Endothelial cell of umbilical vein (primary cell): ENCODE data around the gene SLCO3A1. TPM values are rescaled to one million over a fixed set of nuclear protein-coding genes. Genes with fewer than 3 reads are reported as not detected.

ENCODE experiments used
- BruUV-seq: library from RNA; stranded (reverse); fragments of 400-500 nt; replicated peaks from 2 replicates; lab custom pipeline; 2021; lab: Mats Ljungman, UMichigan
- CTCF ChIA-PET: fragments of 300-600, 350-600 bp; sonication (Branson Sonifier 250); formaldehyde crosslinking; loops from one replicate; lab custom pipeline; 2021; ENCODE audit warnings: antibody characterized with exemption, inconsistent platforms; lab: Charles Lee
- POLR2A ChIA-PET: fragments of 300-600, 350-600 bp; sonication (Branson Sonifier 250); formaldehyde crosslinking; loops from one replicate; lab custom pipeline; 2021; ENCODE audit warnings: antibody characterized with exemption, inconsistent platforms; lab: Charles Lee
- DNase-seq: peaks from one replicate; pipeline ENCODE4 v3.0.0-alpha.2; 2011; ENCODE audit warnings: low read depth, low spot score
- FAIRE-seq: peaks from 2 replicates; lab custom pipeline; 2011; peaks lifted over from hg19 to GRCh38; lab: Jason Lieb, UNC
- H2AFZ ChIP-seq: 2 replicates; pipeline ENCODE4 v1.6.0; 2012; ENCODE audit warnings: low read depth, low read length, control low read depth, inconsistent platforms
- H3K27ac ChIP-seq: 2 replicates; pipeline ENCODE4 v1.5.1; 2011; ENCODE audit warnings: low read depth, mild to moderate bottlenecking, control low read depth, low read length, moderate library complexity; ENCODE audit not compliant: insufficient read depth
- H3K27me3 ChIP-seq, 2 experiments: 2 replicates each; pipeline versions ENCODE4 v1.6.0 to v1.6.1; 2011; ENCODE audit warnings: low read length in 2 of 2, mixed read lengths in 1 of 2; ENCODE audit not compliant: control insufficient read depth in 2 of 2, insufficient read depth in 2 of 2
- H3K36me3 ChIP-seq, 2 experiments: 2 replicates in 1 of 2; 3 replicates in 1 of 2; pipeline ENCODE4 v1.5.1; 2011; ENCODE audit warnings: low read length in 2 of 2, mild to moderate bottlenecking in 1 of 2, moderate library complexity in 1 of 2; ENCODE audit not compliant: control insufficient read depth in 2 of 2, insufficient read depth in 2 of 2; ENCODE audit errors: extremely low read depth in 1 of 2
- H3K4me1 ChIP-seq: 3 replicates; pipeline ENCODE4 v1.5.1; 2011; ENCODE audit warnings: mild to moderate bottlenecking, low read length; ENCODE audit not compliant: control insufficient read depth, insufficient read depth; ENCODE audit errors: extremely low read depth
- H3K4me2 ChIP-seq: 2 replicates; pipeline ENCODE4 v1.6.1; 2011; ENCODE audit warnings: low read length, control low read depth, mixed read lengths; ENCODE audit not compliant: insufficient read depth
- H3K4me3 ChIP-seq, 3 experiments: fragments of 200-600 bp in 1 of 3; sonication (generic), shearing (Covaris generic) in 1 of 3; replicated peaks in 1 of 3; 2 replicates each; pipeline ENCODE4 v1.5.1; 2011 to 2016; ENCODE audit warnings: control low read depth in 3 of 3, low read length in 3 of 3, mild to moderate bottlenecking in 2 of 3, inconsistent platforms in 1 of 3, low read depth in 1 of 3, moderate library complexity in 1 of 3; ENCODE audit not compliant: insufficient read depth in 1 of 3
- H3K79me2 ChIP-seq: 2 replicates; pipeline ENCODE4 v1.6.0; 2012; ENCODE audit warnings: low read length, inconsistent platforms; ENCODE audit not compliant: control insufficient read depth, insufficient read depth
- H3K9ac ChIP-seq: replicated peaks from 2 replicates; pipeline ENCODE3; 2011; ENCODE audit warnings: low read length, control low read depth; ENCODE audit not compliant: insufficient read depth; ENCODE audit errors: extremely low read depth
- H3K9me1 ChIP-seq: replicated peaks from 3 replicates; pipeline ENCODE4 v1.6.0; 2011; ENCODE audit warnings: mild to moderate bottlenecking, low read length; ENCODE audit not compliant: control insufficient read depth, insufficient read depth; ENCODE audit errors: extremely low read depth
- H3K9me3 ChIP-seq: replicated peaks from 2 replicates; pipeline ENCODE4 v1.5.1; 2012; ENCODE audit warnings: low read length, inconsistent platforms; ENCODE audit not compliant: control insufficient read depth, insufficient read depth
- H4K20me1 ChIP-seq: replicated peaks from 2 replicates; pipeline ENCODE3; 2011; ENCODE audit warnings: mild to moderate bottlenecking, low read length; ENCODE audit not compliant: control insufficient read depth, insufficient read depth; ENCODE audit errors: extremely low read depth
- EZH2 ChIP-seq: IDR thresholded peaks from 2 replicates; pipeline ENCODE4 v1.6.1; 2012; ENCODE audit warnings: borderline replicate concordance, low read depth, mild to moderate bottlenecking, moderate library complexity, low read length, inconsistent platforms; ENCODE audit not compliant: severe bottlenecking
- FOS ChIP-seq: IDR thresholded peaks from 2 replicates; pipeline ENCODE4 v1.6.1; 2011; ENCODE audit warnings: mild to moderate bottlenecking, low read length, moderate library complexity, borderline replicate concordance; ENCODE audit not compliant: insufficient read depth
- GATA2 ChIP-seq: IDR thresholded peaks from 2 replicates; pipeline ENCODE4 v1.7.0; 2011; ENCODE audit warnings: low read depth, mild to moderate bottlenecking, moderate library complexity, mixed read lengths, low read length; ENCODE audit not compliant: insufficient read length, insufficient read depth
- JUN ChIP-seq: IDR thresholded peaks from 2 replicates; pipeline ENCODE4 v1.6.1; 2011; ENCODE audit warnings: borderline replicate concordance, low read depth; ENCODE audit not compliant: insufficient read length, insufficient read depth
- MAX ChIP-seq: IDR thresholded peaks from 2 replicates; pipeline ENCODE4 v1.6.1; 2011; ENCODE audit not compliant: insufficient read depth, insufficient read length
- MYC ChIP-seq: IDR thresholded peaks from one replicate; pipeline ENCODE4 v1.6.1; 2011; ENCODE audit warnings: mild to moderate bottlenecking, low read depth, low read length
- POLR2A ChIP-seq: IDR thresholded peaks from 2 replicates; pipeline ENCODE4 v1.6.1; 2012; ENCODE audit warnings: low read depth, mild to moderate bottlenecking, control low read depth, low read length
- POLR2AphosphoS5 ChIP-seq: IDR thresholded peaks from 2 replicates; pipeline ENCODE4 v1.6.1; 2012; ENCODE audit warnings: low read depth, mild to moderate bottlenecking, control low read depth, low read length, moderate library complexity; ENCODE audit not compliant: insufficient read depth
- dilution Hi-C: fragments of 300-500 bp; cut with MboI; formaldehyde crosslinking; loops from one replicate; pipeline ENCODE4 v1.15.0; 2019; ENCODE audit warnings: low sequenced_read_pairs; ENCODE audit not compliant: extremely low pct_ligation_motif_present
- intact Hi-C: fragments of 100-400 bp; cut with micrococcal nuclease; formaldehyde crosslinking; loops from one replicate; pipeline ENCODE4 v1.10.0; 2022
- polyA plus RNA-seq, 4 experiments: library from polyadenylated mRNA; depleted of rRNA in 3 of 4; stranded (reverse) in 3 of 4; unstranded in 1 of 4; fragments of >200 nt; gene quantifications; 2 replicates each; pipeline versions ENCODE4 v1.2.1 to v1.2.3, GENCODE V29; 2011 to 2012; ENCODE audit warnings: missing spikeins in 1 of 4
- total RNA-seq: library from RNA; stranded (reverse); gene quantifications from 2 replicates; pipeline ENCODE4 v1.2.3, GENCODE V29; 2021
- TF ChIP-seq, protein P1 (sequence below), 2 donors: IDR thresholded peaks; 1 replicate in 1 of 2; 2 replicates in 1 of 2; pipeline ENCODE4 v1.5.1; 2011; ENCODE audit warnings: low read length in 2 of 2, mild to moderate bottlenecking in 2 of 2, moderate library complexity in 2 of 2, control low read depth in 1 of 2, inconsistent platforms in 1 of 2, low read depth in 1 of 2; ENCODE audit not compliant: insufficient read depth in 1 of 2; ENCODE audit errors: extremely low read depth in 1 of 2

SLCO3A1 gene
- total and polyA plus RNA-seq, 2 donors (not counting 3 experiments of a cell fraction or from before 2014, with no cell fraction given): 0.88 to 0.92 TPM

GRCh38 chr15:92200891-92201290 is 347.4 kb downstream of the SLCO3A1 start:
- H3K9me1 ChIP-seq: no peaks in the 10 kb centered on the region
- H3K27ac ChIP-seq: no peak overlapping the region
- intact Hi-C loops: no loop called here
- H3K9ac ChIP-seq: no peak overlapping the region
- ChIA-PET POLR2A (no interaction called here), CTCF (no interaction called here)
- no peaks in the 10 kb centered on the region for H3K9me3 ChIP-seq
- dilution Hi-C loops: no loop called here
- H2AFZ ChIP-seq: no peak overlapping the region
- no peaks in the 10 kb centered on the region for H4K20me1 ChIP-seq
- H3K27me3 ChIP-seq: no peaks in the 10 kb centered on the region
- no peak for TF ChIP-seq GATA2
- no peak for TF ChIP-seq JUN
- TF ChIP-seq MAX: no peak
- no peak for TF ChIP-seq POLR2A
- TF ChIP-seq, protein P1, sequence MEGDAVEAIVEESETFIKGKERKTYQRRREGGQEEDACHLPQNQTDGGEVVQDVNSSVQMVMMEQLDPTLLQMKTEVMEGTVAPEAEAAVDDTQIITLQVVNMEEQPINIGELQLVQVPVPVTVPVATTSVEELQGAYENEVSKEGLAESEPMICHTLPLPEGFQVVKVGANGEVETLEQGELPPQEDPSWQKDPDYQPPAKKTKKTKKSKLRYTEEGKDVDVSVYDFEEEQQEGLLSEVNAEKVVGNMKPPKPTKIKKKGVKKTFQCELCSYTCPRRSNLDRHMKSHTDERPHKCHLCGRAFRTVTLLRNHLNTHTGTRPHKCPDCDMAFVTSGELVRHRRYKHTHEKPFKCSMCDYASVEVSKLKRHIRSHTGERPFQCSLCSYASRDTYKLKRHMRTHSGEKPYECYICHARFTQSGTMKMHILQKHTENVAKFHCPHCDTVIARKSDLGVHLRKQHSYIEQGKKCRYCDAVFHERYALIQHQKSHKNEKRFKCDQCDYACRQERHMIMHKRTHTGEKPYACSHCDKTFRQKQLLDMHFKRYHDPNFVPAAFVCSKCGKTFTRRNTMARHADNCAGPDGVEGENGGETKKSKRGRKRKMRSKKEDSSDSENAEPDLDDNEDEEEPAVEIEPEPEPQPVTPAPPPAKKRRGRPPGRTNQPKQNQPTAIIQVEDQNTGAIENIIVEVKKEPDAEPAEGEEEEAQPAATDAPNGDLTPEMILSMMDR (IDR thresholded peaks at IDR 0.05; ENCODE audit: extremely low read depth in 1 of 2, insufficient read depth in 1 of 2, low read depth in 1 of 2, low read length in 2 of 2): no peak
- no peak for TF ChIP-seq FOS
- TF ChIP-seq MYC: no peak
- TF ChIP-seq EZH2: no peak
- TF ChIP-seq POLR2AphosphoS5: no peak
- no peaks in the 10 kb centered on the region for H3K36me3 ChIP-seq
- DNase-seq (no peak), FAIRE-seq (no peak)
- no peak overlapping the region for H3K4me3 ChIP-seq
- no peaks in the 10 kb centered on the region for H3K4me1 ChIP-seq
- no peaks in the 10 kb centered on the region for H3K79me2 ChIP-seq
- H3K4me2 ChIP-seq: no peak overlapping the region
- no TSS peak for BruUV-seq
